H1 (cell line): ENCODE measurements around the gene BCAS3. TPM values are rescaled to one million over a fixed set of nuclear protein-coding genes. Genes with fewer than 3 reads are reported as not detected.

Source experiments
- CTCF ChIA-PET: fragments of 300-600 bp; sonication (Branson Sonifier 250); formaldehyde crosslinking; loops from one replicate; lab custom pipeline; 2021; ENCODE audit not compliant: partially characterized antibody; lab: Charles Lee
- POLR2A ChIA-PET: fragments of 300-600 bp; sonication (Branson Sonifier 250); formaldehyde crosslinking; loops from one replicate; lab custom pipeline; 2021; ENCODE audit warnings: inconsistent platforms; ENCODE audit not compliant: partially characterized antibody; lab: Charles Lee
- DNase-seq, 2 experiments: peaks; one replicate each; pipeline versions ENCODE4 v3.0.0 to v3.0.0-alpha.2; 2010 to 2022; ENCODE audit warnings: low spot score in 2 of 2, low read depth in 1 of 2, mixed read lengths in 1 of 2
- FAIRE-seq: peaks from 2 replicates; lab custom pipeline; 2011; peaks lifted over from hg19 to GRCh38; lab: Jason Lieb, UNC
- H2AFZ ChIP-seq: 2 replicates; pipeline ENCODE4 v1.8.1; 2012; ENCODE audit warnings: low read length, inconsistent platforms
- H2AK5ac ChIP-seq: 2 replicates; pipeline ENCODE4 v1.6.1; 2013; ENCODE audit warnings: low read depth, low read length
- H2BK120ac ChIP-seq: replicated peaks from 2 replicates; pipeline ENCODE3; 2013; ENCODE audit warnings: low read depth, low read length, inconsistent platforms
- H2BK12ac ChIP-seq: 2 replicates; pipeline ENCODE4 v1.6.1; 2013; ENCODE audit warnings: low read depth, low read length
- H2BK15ac ChIP-seq: 2 replicates; pipeline ENCODE4 v1.6.1; 2013; ENCODE audit warnings: low read length
- H2BK20ac ChIP-seq: 2 replicates; pipeline ENCODE4 v1.6.1; 2013; ENCODE audit warnings: low read length
- H2BK5ac ChIP-seq: 2 replicates; pipeline ENCODE4 v1.6.1; 2013; ENCODE audit warnings: low read depth, low read length
- H3K14ac ChIP-seq: 2 replicates; pipeline ENCODE4 v1.6.1; 2013; ENCODE audit warnings: inconsistent platforms; ENCODE audit not compliant: insufficient read length
- H3K18ac ChIP-seq: 2 replicates; pipeline ENCODE4 v1.6.1; 2013; ENCODE audit warnings: low read length; ENCODE audit errors: extremely low read depth
- H3K23ac ChIP-seq: 2 replicates; pipeline ENCODE4 v1.6.1; 2013; ENCODE audit warnings: inconsistent platforms; ENCODE audit not compliant: insufficient read length
- H3K23me2 ChIP-seq: 2 replicates; pipeline ENCODE4 v1.6.1; 2013; ENCODE audit warnings: low read depth, low read length
- H3K27ac ChIP-seq: 2 replicates; pipeline ENCODE4 v1.6.1; 2011; ENCODE audit warnings: low read depth, low read length, inconsistent platforms
- H3K27me3 ChIP-seq, 4 experiments: replicated peaks in 1 of 4; 1 replicate in 1 of 4; 2 replicates in 3 of 4; pipeline versions ENCODE4 v1.6.1 to v1.8.1; 2011 to 2013; ENCODE audit warnings: low read length in 3 of 4, mild to moderate bottlenecking in 3 of 4, inconsistent platforms in 2 of 4, mixed read lengths in 2 of 4, moderate library complexity in 1 of 4; ENCODE audit not compliant: control insufficient read depth in 3 of 4, insufficient read depth in 3 of 4; ENCODE audit errors: extremely low read depth in 1 of 4
- H3K36me3 ChIP-seq, 4 experiments: 2 replicates each; pipeline versions ENCODE4 v1.6.1 to v1.8.1; 2011 to 2013; ENCODE audit warnings: mild to moderate bottlenecking in 4 of 4, low read length in 3 of 4, moderate library complexity in 2 of 4, control low read depth in 1 of 4, inconsistent platforms in 1 of 4; ENCODE audit not compliant: insufficient read depth in 4 of 4, control insufficient read depth in 2 of 4
- H3K4ac ChIP-seq: replicated peaks from 2 replicates; pipeline ENCODE3; 2013; ENCODE audit warnings: low read length, low read depth, mixed read lengths, inconsistent platforms; ENCODE audit not compliant: insufficient read length
- H3K4me1 ChIP-seq, 4 experiments: replicated peaks in 1 of 4; 1 replicate in 1 of 4; 2 replicates in 3 of 4; pipeline versions ENCODE4 v1.6.1 to v1.8.1; 2011 to 2013; ENCODE audit warnings: low read length in 3 of 4, inconsistent platforms in 2 of 4, mixed read lengths in 1 of 4; ENCODE audit not compliant: insufficient read depth in 4 of 4, control insufficient read depth in 3 of 4
- H3K4me2 ChIP-seq, 2 experiments: 2 replicates each; pipeline versions ENCODE4 v1.6.1 to v1.8.1; 2011 to 2013; ENCODE audit warnings: low read depth in 2 of 2, low read length in 2 of 2, control low read depth in 1 of 2, inconsistent platforms in 1 of 2, mild to moderate bottlenecking in 1 of 2; ENCODE audit not compliant: insufficient read depth in 1 of 2
- H3K4me3 ChIP-seq, 4 experiments: fragments of 200-600, 300-600 bp in 1 of 4; sonication (generic), shearing (Covaris generic), sonication (Bioruptor Twin) in 1 of 4; 2 replicates each; pipeline versions ENCODE4 v1.5.1 to v1.8.1; 2011 to 2016; ENCODE audit warnings: low read length in 4 of 4, low read depth in 3 of 4, control low read depth in 2 of 4, inconsistent platforms in 2 of 4, mild to moderate bottlenecking in 2 of 4, mixed read lengths in 1 of 4, moderate library complexity in 1 of 4; ENCODE audit not compliant: insufficient read depth in 2 of 4; ENCODE audit errors: extremely low read depth in 1 of 4
- H3K56ac ChIP-seq: replicated peaks from 2 replicates; pipeline ENCODE3; 2013; ENCODE audit warnings: low read depth, mild to moderate bottlenecking, mixed read lengths, low read length, inconsistent platforms; ENCODE audit not compliant: insufficient read length
- H3K79me1 ChIP-seq: 2 replicates; pipeline ENCODE4 v1.6.1; 2013; ENCODE audit warnings: low read depth, low read length, control low read depth
- H3K79me2 ChIP-seq, 2 experiments: 2 replicates each; pipeline versions ENCODE4 v1.6.1 to v1.8.1; 2012 to 2013; ENCODE audit warnings: low read length in 2 of 2, mild to moderate bottlenecking in 2 of 2, inconsistent platforms in 1 of 2; ENCODE audit not compliant: insufficient read depth in 2 of 2, control insufficient read depth in 1 of 2
- H3K9ac ChIP-seq, 4 experiments: replicated peaks in 1 of 4; 1 replicate in 1 of 4; 2 replicates in 3 of 4; pipeline versions ENCODE4 v1.6.1 to v1.8.1; 2011 to 2013; ENCODE audit warnings: low read depth in 3 of 4, low read length in 3 of 4, control low read depth in 2 of 4, mild to moderate bottlenecking in 2 of 4, moderate library complexity in 2 of 4, inconsistent platforms in 1 of 4; ENCODE audit errors: extremely low read depth in 1 of 4
- H3K9me3 ChIP-seq, 2 experiments: 2 replicates each; pipeline versions ENCODE4 v1.6.1 to v1.8.1; 2012 to 2013; ENCODE audit warnings: mild to moderate bottlenecking in 2 of 2, moderate library complexity in 2 of 2, control low read depth in 1 of 2, inconsistent platforms in 1 of 2, low read depth in 1 of 2, low read length in 1 of 2, mixed read lengths in 1 of 2; ENCODE audit not compliant: insufficient read depth in 2 of 2
- H4K20me1 ChIP-seq, 2 experiments: replicated peaks in 1 of 2; 2 replicates each; pipeline versions ENCODE3 to v1.8.1; 2011 to 2013; ENCODE audit warnings: inconsistent platforms in 2 of 2, low read length in 2 of 2, mild to moderate bottlenecking in 1 of 2; ENCODE audit not compliant: insufficient read depth in 2 of 2, control insufficient read depth in 1 of 2
- H4K5ac ChIP-seq: 2 replicates; pipeline ENCODE4 v1.6.1; 2013; ENCODE audit warnings: low read length, low read depth, mixed read lengths, inconsistent platforms; ENCODE audit not compliant: insufficient read length
- H4K8ac ChIP-seq: 2 replicates; pipeline ENCODE4 v1.8.0; 2013; ENCODE audit warnings: mild to moderate bottlenecking, moderate library complexity, low read length, inconsistent platforms; ENCODE audit not compliant: insufficient read depth; ENCODE audit errors: extremely low read depth
- H4K91ac ChIP-seq: replicated peaks from 2 replicates; pipeline ENCODE3; 2013; ENCODE audit warnings: low read length, mixed read lengths, inconsistent platforms; ENCODE audit not compliant: insufficient read length
- BCL11A ChIP-seq, 2 experiments: IDR thresholded peaks; one replicate each; pipeline ENCODE4 v1.6.1; 2011; ENCODE audit warnings: low read depth in 2 of 2, low read length in 2 of 2, mild to moderate bottlenecking in 2 of 2
- CBX8 ChIP-seq: fragments of 300-800, 300-1000 bp; sonication (generic); IDR thresholded peaks from 2 replicates; pipeline ENCODE4 v1.7.1; 2016; ENCODE audit warnings: low read depth, low read length, borderline replicate concordance
- CREB1 ChIP-seq: IDR thresholded peaks from 2 replicates; pipeline ENCODE4 v1.6.1; 2012; ENCODE audit warnings: inconsistent platforms
- JUN ChIP-seq: IDR thresholded peaks from 2 replicates; pipeline ENCODE4 v1.6.1; 2011; ENCODE audit warnings: low read depth, mild to moderate bottlenecking, improper control_type of control experiment, low read length
- MAFK ChIP-seq: IDR thresholded peaks from 2 replicates; pipeline ENCODE4 v1.6.1; 2012; ENCODE audit warnings: low read depth, mild to moderate bottlenecking, improper control_type of control experiment, low read length
- RBBP5 ChIP-seq: IDR thresholded peaks from 2 replicates; pipeline ENCODE4 v1.7.1; 2012; ENCODE audit warnings: low read depth, mild to moderate bottlenecking, inconsistent platforms, low read length, moderate library complexity, borderline replicate concordance
- RXRA ChIP-seq: IDR thresholded peaks from 2 replicates; pipeline ENCODE4 v1.6.1; 2011; ENCODE audit warnings: low read depth, mild to moderate bottlenecking, low read length, moderate library complexity; ENCODE audit not compliant: insufficient read depth
- SAP30 ChIP-seq: fragments of 300-600 bp; sonication (generic); IDR thresholded peaks from 2 replicates; pipeline ENCODE4 v1.7.1; 2012; ENCODE audit warnings: low read length, moderate library complexity, mild to moderate bottlenecking, inconsistent platforms; ENCODE audit not compliant: insufficient read depth, insufficient replicate concordance
- SIN3A ChIP-seq, 2 experiments: IDR thresholded peaks in 1 of 2; conservative IDR thresholded peaks in 1 of 2; 2 replicates each; pipeline ENCODE4 v1.6.1; 2011 to 2012; ENCODE audit warnings: low read length in 2 of 2, improper control_type of control experiment in 1 of 2, low read depth in 1 of 2, mild to moderate bottlenecking in 1 of 2
- TCF12 ChIP-seq: IDR thresholded peaks from 2 replicates; pipeline ENCODE4 v1.6.1; 2011; ENCODE audit warnings: low read depth, mild to moderate bottlenecking, low read length
- WGBS, 2 experiments: shearing (Covaris generic) in 1 of 2; methylation state at CpG; one replicate each; pipeline versions ENCODE4 v1.1.6 to v1.1.7; 2013 to 2015; ENCODE audit warnings: low lambda C conversion rate in 2 of 2, mixed read lengths in 2 of 2, inconsistent platforms in 1 of 2, low coverage in 1 of 2, missing lambda C conversion rate in 1 of 2; ENCODE audit not compliant: insufficient replicate concordance in 2 of 2, insufficient coverage in 1 of 2, insufficient read length in 1 of 2; ENCODE audit errors: extremely low coverage in 1 of 2, missing lambda C conversion rate in 1 of 2; 5-methylcytosine and 5-hydroxymethylcytosine counted together
- polyA plus RNA-seq, 7 experiments: library from polyadenylated mRNA; depleted of rRNA in 3 of 7; stranded (reverse) in 5 of 7; unstranded in 2 of 7; fragments of >200 nt in 5 of 7; fragments of 200-250 nt in 2 of 7; gene quantifications; 1 replicate in 5 of 7; 2 replicates in 1 of 7; 4 replicates in 1 of 7; pipeline versions ENCODE4 v1.2.1 to v1.2.3, GENCODE V29; 2011 to 2013; ENCODE audit warnings: missing spikeins in 2 of 7, mixed read lengths in 2 of 7
- total RNA-seq: library from RNA; stranded (reverse); fragmentation: NEBNext Ultra II Directional; extraction: Animal tissue kit (Norgen Biotek cat#: 25700); gene quantifications from 2 replicates; pipeline ENCODE4 v1.2.1, GENCODE V29; 2021
- TF ChIP-seq, protein P1 (sequence below): IDR thresholded peaks from 2 replicates; pipeline ENCODE4 v1.6.1; 2012; ENCODE audit warnings: inconsistent platforms

BCAS3 gene
- total and polyA plus RNA-seq, 2 of the 8 experiments (the other 6 are each of a cell fraction or from before 2014, with no cell fraction given): 9.9 to 13.3 TPM

- Histone ChIP-seq H3K79me2 (no peaks in the 10 kb centered on the region), H4K8ac (no peak overlapping the region), H3K56ac (no peak overlapping the region), H3K36me3 (no peaks in the 10 kb centered on the region), H3K4me3 (no peak overlapping the region), H2AK5ac (no peak overlapping the region), H2BK5ac (no peak overlapping the region), H3K27me3 (no peaks in the 10 kb centered on the region), H4K5ac (no peak overlapping the region), H3K27ac (no peak overlapping the region), H3K4ac (no peak overlapping the region), H2AFZ (no peak overlapping the region), H4K20me1 (no peaks in the 10 kb centered on the region), H3K14ac (no peak overlapping the region), H3K18ac (no peak overlapping the region), H3K4me2 (no peak overlapping the region), H3K9ac (no peak overlapping the region), H2BK20ac (no peak overlapping the region), H2BK120ac (no peak overlapping the region), H2BK15ac (no peak overlapping the region), H3K79me1 (no peaks in the 10 kb centered on the region; the same call in 1 of the 2 replicates), H2BK12ac (no peak overlapping the region), H3K23me2 (no peaks in the 10 kb centered on the region), H3K4me1 (peaks cover 0 to 2% (median 0%) of the 10 kb centered on the region in 4 experiments; a peak in 2 of 7 replicates), H4K91ac (no peak overlapping the region), H3K9me3 (no peaks in the 10 kb centered on the region), H3K23ac (no peak overlapping the region)
- DNase-seq: no peak
- TF ChIP-seq RBBP5 (no peak), SAP30 (no peak), MAFK (no peak), CREB1 (no peak), SIN3A (conservative IDR thresholded peaks at IDR 0.05 in 1 of 2, IDR thresholded peaks at IDR 0.05 in 1 of 2; ENCODE audit: low read depth in 1 of 2, low read length in 2 of 2) (no peak), CBX8 (no peak), RXRA (no peak), BCL11A (IDR thresholded peaks at IDR 0.05; ENCODE audit: low read depth in 2 of 2, low read length in 2 of 2) (no peak), TCF12 (no peak), JUN (no peak)
- TF ChIP-seq, protein P1, sequence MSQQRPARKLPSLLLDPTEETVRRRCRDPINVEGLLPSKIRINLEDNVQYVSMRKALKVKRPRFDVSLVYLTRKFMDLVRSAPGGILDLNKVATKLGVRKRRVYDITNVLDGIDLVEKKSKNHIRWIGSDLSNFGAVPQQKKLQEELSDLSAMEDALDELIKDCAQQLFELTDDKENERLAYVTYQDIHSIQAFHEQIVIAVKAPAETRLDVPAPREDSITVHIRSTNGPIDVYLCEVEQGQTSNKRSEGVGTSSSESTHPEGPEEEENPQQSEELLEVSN: no peak
- ChIA-PET POLR2A (no interaction called here), CTCF (interaction anchor here (0.8 to 2.4 kb wide), 7 partner anchors 9 to 659 kb away, joined by 3 to 10 read pairs (median 5); no protein-coding TSS in a partner anchor)
- WGBS, 2 experiments: 90% methylated on average over 9 of the region's 10 CpGs; no CpG with 5 or more reads in 1 of the 2 experiments
- FAIRE-seq: no peak
These were observed 702.7 kb downstream of the BCAS3 start for GRCh38 chr17:61380217-61380835.
